ENCODE measurements around the gene MTRF1L.
"Not testable (repeated sequence)": the region's sequence is repeated elsewhere in the genome, so short reads cannot be mapped to it uniquely, and the experiment has no call there.

MTRF1L gene

DNA sequence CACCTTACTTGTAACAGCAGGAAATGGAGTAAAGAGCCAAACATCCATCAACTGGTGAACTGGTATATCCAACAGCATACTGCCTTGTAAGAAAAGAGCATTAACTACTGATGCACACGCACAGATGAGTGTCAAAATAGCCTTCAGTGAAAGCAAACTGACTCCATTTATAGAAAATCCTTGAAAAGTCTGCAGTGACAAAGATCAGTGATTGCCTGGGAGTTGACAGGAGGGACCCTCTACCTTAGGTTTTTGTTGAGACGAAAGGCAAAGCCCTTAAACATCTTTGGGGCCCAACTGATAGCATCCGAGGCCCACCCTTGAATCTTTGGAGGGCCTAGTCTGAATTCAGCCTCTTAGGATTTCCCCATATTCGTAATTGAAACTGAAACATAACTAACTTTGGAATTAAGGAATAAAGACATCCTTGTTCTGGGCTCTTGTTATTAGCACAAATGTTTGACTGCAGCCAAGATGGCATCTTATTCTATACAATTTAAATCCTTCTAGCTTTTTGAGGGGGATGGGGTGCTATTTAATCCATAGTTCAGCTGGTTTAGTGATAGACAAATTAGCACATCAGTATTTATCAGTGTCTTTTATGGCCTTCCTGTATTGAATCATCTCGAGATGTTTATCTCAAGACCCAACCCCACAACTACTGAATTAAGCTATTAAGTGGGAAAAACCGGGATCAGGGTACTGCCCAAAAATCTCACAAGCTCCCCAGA lies 32.7 kb downstream of the MTRF1L start:
- DNase-seq (ENCODE audit: low read depth in 2 of 2) = no peak

DNA sequence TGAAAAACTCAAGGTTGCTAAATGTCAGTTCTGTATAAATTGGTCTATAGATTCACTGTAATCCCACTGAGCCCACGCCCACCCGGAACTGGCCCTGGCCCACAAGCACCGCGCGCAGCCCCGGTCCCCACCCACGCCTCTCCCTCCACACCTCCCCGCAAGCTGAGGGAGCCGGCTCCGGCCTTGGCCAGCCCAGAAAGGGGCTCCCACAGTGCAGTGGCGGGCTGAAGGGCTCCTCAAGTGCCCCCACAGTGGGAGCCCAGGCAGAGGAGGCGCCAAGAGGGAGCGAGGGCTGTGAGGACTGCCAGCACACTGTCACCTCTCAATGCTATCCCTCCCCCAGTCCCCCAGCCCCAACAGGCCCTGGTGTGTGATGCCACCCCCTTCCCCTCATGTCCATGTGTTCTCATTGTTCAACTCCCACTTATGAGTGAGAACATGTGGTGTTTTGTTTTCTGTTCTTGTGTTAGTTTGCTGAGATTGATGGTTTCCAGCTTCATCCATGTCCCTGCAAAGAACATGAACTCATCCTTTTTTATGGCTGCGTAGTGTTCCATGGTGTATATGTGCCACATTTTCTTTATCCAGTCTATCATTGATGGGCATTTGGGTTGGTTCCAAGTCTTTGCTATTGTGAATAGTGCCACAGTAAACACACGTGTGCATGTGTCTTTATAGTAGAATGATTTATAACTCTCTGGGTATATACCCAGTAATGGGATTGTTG lies 36.2 kb downstream of the MTRF1L start:
- not testable (repeated sequence) for DNase-seq (ENCODE audit: low read depth in 2 of 2)

DNA sequence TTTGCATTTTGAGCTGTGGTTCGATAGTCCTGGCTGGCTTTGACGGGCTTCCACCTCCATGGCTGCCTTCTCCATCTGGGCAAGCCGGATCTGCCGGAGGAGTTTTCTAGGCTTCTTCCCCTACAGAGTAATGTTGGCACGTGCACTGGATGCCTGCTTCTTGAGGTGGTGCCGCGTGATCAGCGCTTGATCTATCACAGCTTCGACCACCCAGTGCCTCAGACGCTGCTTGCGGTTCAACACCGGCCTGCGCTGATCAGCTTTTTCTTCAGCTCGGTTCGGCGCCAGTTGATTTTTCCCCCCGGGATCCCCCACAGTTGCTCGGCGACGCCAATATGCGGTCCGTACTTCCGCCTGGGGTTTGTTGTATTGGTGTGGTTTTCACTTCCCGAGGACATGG lies 43.2 kb downstream of the MTRF1L start:
- no peak for DNase-seq (ENCODE audit: low read depth in 2 of 2)

DNA sequence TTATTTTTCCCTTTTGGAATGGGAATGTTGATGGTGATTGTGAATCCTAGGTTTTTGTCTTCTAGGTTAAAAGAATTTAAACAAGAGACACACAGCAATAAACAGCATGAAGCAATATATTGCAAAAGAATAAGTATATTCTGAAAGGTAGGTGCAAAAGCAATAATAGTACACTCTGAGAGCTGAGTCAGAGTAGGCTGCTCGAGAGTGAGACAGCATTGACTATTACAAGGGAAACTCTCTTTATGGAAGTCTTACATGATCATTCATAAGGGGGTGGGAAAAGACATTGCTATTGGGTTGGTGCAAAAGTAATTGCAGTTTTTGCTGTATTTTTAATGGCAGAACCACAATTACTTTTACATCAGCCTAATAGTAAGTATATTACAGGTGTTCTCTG lies 44.7 kb downstream of the MTRF1L start:
- DNase-seq (ENCODE audit: low read depth in 2 of 2) = no peak

DNA sequence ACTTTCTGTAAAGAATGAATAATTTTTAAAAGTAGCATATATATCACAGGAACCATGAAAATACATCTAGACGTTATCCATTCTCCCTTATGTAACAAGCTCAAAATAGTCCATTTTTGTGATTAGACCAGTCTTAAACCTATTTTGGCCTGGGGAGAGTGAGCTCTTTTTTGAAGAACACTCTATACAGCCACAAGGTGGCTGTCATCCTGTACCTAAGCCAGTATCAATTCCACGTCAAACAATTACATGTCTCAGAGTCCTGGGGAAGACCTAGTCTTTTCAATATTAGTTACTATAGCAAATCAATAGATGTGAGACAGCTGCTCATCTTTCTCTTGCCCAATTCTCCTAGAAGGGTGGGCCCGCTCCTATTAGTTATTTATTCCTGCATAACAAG lies 48.1 kb downstream of the MTRF1L start:
- no peak for DNase-seq (ENCODE audit: low read depth in 2 of 2)

DNA sequence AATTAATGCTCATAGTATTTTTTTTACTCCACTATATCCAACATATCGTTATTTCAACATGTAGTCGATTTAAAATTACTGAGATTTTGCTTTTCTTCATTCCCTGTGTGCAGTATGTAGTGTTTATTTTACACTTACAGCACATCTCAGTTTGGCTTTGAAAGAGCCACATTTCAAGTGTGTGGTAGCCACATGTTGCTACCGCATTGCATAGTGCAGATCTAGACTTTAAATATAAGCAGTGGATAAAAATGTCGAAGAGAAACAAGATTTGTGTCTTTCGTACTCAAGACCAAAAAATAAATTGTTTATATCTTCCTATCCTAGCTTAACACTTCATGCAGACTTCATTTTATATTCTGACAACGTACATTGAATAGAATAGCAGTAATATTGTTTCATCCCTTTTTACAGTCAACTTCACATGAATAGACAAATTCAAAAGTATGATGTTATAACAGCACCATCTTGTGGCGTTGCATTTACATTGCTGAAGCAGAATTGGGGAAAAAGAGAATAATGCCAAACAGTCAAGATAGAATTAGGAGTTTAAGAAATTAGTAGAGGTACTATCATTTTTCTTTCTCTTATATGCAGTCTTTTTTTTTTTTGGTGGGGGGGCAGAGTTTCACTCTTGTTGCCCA lies 49.5 kb downstream of the MTRF1L start:
- no peak for DNase-seq (ENCODE audit: low read depth in 2 of 2)

DNA sequence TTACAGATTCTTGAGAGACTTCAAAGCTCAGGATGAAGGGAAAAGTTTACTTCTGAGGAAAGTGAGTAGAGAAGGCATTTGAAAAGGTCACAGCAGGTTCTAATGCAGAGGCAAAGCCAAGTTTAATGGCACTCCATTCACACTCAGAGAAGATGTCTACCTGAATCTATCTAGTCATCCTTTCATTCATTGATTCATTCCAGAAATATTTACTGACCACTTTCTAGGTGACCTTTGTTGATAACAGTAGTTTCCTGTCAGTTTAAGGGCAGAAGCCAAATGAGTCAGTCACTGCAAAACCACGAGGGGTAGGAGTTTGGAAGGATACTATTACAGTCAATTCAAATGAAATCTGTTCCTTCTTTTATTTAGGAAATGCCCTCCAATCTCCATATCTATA lies 50.5 kb downstream of the MTRF1L start:
- no peak for DNase-seq (ENCODE audit: low read depth in 2 of 2)

DNA sequence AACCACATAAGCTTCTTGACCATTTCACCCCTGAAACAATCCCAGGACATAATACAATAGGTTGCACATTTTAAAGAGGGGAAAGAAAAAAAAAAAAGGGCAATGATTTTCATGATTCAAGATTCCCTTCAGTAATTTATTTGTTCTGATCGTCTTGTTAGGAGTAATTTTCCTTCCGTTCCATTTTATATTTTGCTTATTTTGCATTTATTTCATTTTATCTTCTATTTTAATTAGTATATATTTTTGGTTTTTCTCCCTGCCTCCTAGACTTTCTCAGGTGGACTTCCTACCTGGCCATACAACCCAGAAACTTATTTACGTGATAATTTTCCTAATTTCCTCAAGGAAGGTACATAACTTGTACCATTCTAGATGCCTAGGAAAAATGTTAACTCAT lies 52.3 kb downstream of the MTRF1L start:
- DNase-seq (ENCODE audit: low read depth in 2 of 2) = no peak

DNA sequence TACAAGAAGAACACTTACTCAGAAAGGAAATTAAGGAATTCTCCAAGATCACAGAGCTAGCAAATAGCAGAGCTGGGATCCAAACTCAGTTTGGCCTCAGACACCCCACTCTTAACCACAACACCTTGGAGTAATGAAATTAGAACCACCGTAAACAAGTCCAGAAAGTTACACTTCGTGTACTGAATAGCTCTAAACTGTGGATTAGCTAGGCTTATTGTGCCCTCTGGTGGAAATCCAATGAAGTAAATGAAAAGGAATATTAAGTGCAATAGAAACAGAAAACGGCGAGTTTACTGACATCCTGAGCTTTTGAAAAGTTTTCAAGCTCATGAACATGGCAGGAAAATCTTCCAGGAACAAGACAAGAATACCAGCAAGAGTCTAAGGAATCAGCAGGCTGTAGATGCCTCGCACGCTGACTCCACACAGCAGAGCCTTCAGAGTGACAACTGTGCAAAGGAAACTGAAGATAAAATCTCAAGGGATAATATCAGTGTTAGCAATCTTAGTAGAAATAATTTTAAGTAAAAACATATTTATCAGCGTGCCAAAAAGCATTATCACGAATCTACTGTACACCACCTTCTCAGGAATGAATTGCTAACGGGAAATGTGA lies 54.2 kb downstream of the MTRF1L start:
- no peak for DNase-seq (ENCODE audit: low read depth in 2 of 2)

DNA sequence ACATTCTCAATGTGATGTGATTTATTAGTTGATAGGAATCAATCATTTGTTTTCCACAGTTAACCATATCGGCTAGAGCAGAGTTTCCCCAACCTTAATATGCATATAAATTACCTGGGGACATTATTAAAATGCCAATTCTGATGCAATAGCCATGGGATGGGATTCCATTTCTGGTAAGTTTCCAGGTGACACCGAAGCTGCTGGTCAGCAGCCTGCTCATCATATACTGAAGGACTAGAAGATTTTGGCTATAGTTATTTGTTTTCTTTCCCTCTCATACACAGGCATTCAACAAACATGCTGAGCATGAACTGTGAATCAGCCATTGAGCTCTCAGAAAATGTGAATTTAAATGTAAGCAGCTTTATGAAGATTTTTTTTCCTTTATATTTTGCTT lies 55.5 kb downstream of the MTRF1L start:
- no peak for DNase-seq (ENCODE audit: low read depth in 2 of 2)

DNA sequence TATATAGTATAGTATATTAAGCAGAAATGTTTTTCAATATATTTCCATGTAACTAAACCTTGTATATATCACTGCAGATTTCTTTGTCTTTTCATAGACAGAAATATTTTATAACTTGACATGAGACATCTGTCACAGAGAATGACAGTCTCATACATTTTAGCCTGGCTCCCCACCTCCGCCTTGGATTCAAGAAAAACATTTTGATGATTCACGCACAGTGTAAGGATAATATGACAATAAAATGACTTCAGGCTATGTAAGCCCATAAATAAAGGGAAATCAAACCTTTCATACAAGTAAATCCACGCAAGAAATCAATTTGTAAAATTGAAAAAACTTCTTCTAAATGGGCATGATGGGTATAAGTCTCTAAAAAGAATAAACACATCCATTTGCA lies 56.0 kb downstream of the MTRF1L start:
- no peak for DNase-seq (ENCODE audit: low read depth in 2 of 2)

DNA sequence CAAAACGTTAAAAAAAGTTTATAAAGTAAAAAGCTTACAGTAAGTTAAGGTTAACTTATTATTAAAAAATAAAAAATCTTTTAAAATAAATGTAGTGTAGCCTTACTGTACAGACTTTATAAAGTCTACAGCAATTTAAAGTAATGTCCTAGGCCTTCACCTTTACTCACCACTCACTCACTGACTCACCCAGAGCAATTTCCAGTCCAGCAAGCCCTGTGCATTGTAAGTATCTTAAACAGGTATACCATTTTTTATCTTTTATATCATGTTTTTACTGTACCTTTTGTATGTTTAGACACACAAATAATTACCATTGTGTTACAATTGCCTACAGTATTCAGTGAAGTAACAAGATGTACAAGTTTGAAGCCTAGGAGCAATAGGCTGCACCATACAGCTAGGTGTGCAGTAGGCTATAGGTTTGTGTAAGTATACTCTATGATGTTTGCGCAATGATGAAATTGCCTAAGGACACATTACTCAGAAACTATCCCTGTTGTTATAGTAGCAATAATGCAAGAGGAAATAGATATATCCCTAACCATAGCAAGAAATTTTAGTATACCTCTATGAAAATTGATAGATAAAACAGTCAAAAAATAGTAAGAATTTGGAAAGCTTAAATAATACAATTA lies 59.1 kb downstream of the MTRF1L start:
- DNase-seq (ENCODE audit: low read depth in 2 of 2) = no peak

DNA sequence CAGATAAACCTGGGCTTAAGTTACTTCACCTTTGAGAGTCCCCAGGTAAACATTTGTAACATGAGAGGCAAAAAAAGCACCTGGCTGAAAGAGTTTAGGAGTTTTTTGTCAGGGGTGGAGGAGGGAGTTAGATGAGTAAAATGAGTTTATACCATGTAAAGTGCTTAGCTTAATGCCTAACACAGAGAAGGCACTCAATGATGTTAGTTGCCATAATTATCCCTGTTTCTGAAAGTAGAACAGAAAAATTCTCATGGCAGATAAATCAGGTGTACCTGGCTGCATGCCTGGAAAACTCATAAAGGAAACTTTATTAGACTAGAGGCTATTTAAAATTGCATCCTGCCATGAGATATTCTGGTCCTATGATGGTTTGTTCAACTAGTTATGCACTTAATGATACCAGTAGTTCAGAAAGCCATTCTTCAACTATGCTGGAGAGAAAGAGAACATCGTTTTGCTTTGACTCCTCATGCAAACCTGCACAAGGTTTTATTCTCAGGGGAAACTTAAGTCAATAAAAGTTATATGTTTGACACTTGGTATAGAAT lies 60.1 kb downstream of the MTRF1L start:
- no peak for DNase-seq (ENCODE audit: low read depth in 2 of 2)

DNA sequence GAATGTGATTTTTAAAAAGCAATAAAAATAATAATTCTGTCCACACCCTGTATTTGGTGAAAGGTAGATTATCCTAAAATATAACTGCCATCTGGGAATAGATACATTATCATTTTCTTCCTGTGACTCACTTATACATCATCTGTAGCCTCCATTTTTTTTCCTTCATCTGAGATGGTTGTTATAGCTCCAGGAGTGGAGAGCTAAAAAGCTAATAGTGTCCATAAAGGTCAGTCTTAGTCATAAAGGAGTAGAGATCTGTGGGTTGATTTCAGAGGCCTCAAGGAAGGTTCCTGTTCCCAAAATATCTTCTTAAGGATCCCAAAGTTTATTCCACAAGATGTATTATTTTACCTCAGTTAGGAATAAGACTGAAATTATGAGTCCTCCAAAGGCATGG lies 60.8 kb downstream of the MTRF1L start:
- no peak for DNase-seq (ENCODE audit: low read depth in 2 of 2)
